ENCODE results near the gene ARNT2. TPM values are rescaled to one million over a fixed set of nuclear protein-coding genes. Genes with fewer than 3 reads are reported as not detected.

ARNT2 gene
- total and polyA plus RNA-seq, 2 experiments from 2014 or later: 3.9 to 5.3 TPM

- H3K27me3 ChIP-seq: no peaks in the 10 kb centered on the region
- no peak overlapping the region for H3K4me2 ChIP-seq
- 90% methylated on average over 7 of the region's 7 CpGs for WGBS (ENCODE audit: low lambda C conversion rate, missing lambda C conversion rate)
- H3K4me1 ChIP-seq (ENCODE audit: insufficient read depth): peaks cover 1% of the 10 kb centered on the region
- DNase-seq (ENCODE audit: low spot score): no peak
- no peak overlapping the region for H2AFZ ChIP-seq
- H3K36me3 ChIP-seq (replicated peaks; ENCODE audit: insufficient read depth, low read depth): no peaks in the 10 kb centered on the region
- TF ChIP-seq EZH2 (IDR thresholded peaks at IDR 0.05; ENCODE audit: borderline replicate concordance) (no peak), CTCF (IDR thresholded peaks at IDR 0.05; ENCODE audit: poor library complexity) (no peak), EZH2phosphoT487 (IDR thresholded peaks at IDR 0.05; ENCODE audit: low read depth, severe bottlenecking, unreplicated experiment) (no peak)
- H3K9me2 ChIP-seq (replicated peaks; ENCODE audit: insufficient read depth): no peaks in the 10 kb centered on the region
- no peak overlapping the region for H3K27ac ChIP-seq
- H3K9me3 ChIP-seq (ENCODE audit: low read depth): no peaks in the 10 kb centered on the region
- H3K79me2 ChIP-seq: no peaks in the 10 kb centered on the region
- no peaks in the 10 kb centered on the region for H4K20me1 ChIP-seq (ENCODE audit: insufficient read depth, poor library complexity, severe bottlenecking)
- no peak overlapping the region for H3K4me3 ChIP-seq
Measured at GRCh38 chr15:80578871-80579270, 174.7 kb downstream of the ARNT2 start.

GRCh38 chr15:80579611-80580010 lies 175.4 kb downstream of the ARNT2 start:
- 54% methylated on average over 6 of the region's 6 CpGs for WGBS (ENCODE audit: low lambda C conversion rate, missing lambda C conversion rate)
- Histone ChIP-seq H3K27ac (no peak overlapping the region), H3K36me3 (replicated peaks; ENCODE audit: insufficient read depth, low read depth) (no peaks in the 10 kb centered on the region), H3K9me2 (replicated peaks; ENCODE audit: insufficient read depth) (no peaks in the 10 kb centered on the region), H3K4me2 (no peak overlapping the region), H3K4me1 (ENCODE audit: insufficient read depth) (peaks cover 8% of the 10 kb centered on the region), H3K4me3 (no peak overlapping the region), H2AFZ (no peak overlapping the region), H3K9me3 (ENCODE audit: low read depth) (no peaks in the 10 kb centered on the region), H3K79me2 (no peaks in the 10 kb centered on the region), H4K20me1 (ENCODE audit: insufficient read depth, poor library complexity, severe bottlenecking) (no peaks in the 10 kb centered on the region), H3K27me3 (no peaks in the 10 kb centered on the region)
- DNase-seq (ENCODE audit: low spot score): no peak
- TF ChIP-seq EZH2 (IDR thresholded peaks at IDR 0.05; ENCODE audit: borderline replicate concordance) (no peak), EZH2phosphoT487 (IDR thresholded peaks at IDR 0.05; ENCODE audit: low read depth, severe bottlenecking, unreplicated experiment) (no peak), CTCF (IDR thresholded peaks at IDR 0.05; ENCODE audit: poor library complexity) (no peak)

GRCh38 chr15:80580106-80580505 lies 175.9 kb downstream of the ARNT2 start:
- Histone ChIP-seq H3K79me2 (no peaks in the 10 kb centered on the region), H3K27ac (no peak overlapping the region), H2AFZ (no peak overlapping the region), H3K27me3 (no peaks in the 10 kb centered on the region), H3K4me1 (ENCODE audit: insufficient read depth) (peaks cover 11% of the 10 kb centered on the region), H3K4me3 (no peak overlapping the region), H3K4me2 (no peak overlapping the region), H3K9me2 (replicated peaks; ENCODE audit: insufficient read depth) (no peaks in the 10 kb centered on the region), H3K36me3 (replicated peaks; ENCODE audit: insufficient read depth, low read depth) (no peaks in the 10 kb centered on the region), H4K20me1 (ENCODE audit: insufficient read depth, poor library complexity, severe bottlenecking) (no peaks in the 10 kb centered on the region), H3K9me3 (ENCODE audit: low read depth) (no peaks in the 10 kb centered on the region)
- 64% methylated on average over 9 of the region's 9 CpGs for WGBS (ENCODE audit: low lambda C conversion rate, missing lambda C conversion rate)
- DNase-seq (ENCODE audit: low spot score): no peak
- TF ChIP-seq EZH2phosphoT487 (IDR thresholded peaks at IDR 0.05; ENCODE audit: low read depth, severe bottlenecking, unreplicated experiment) (no peak), CTCF (IDR thresholded peaks at IDR 0.05; ENCODE audit: poor library complexity) (no peak), EZH2 (IDR thresholded peaks at IDR 0.05; ENCODE audit: borderline replicate concordance) (no peak)

Measured in hepatocyte (in vitro differentiated cells).